IMR-90 (cell line): ENCODE measurements around the gene ETV4. TPM values are rescaled to one million over a fixed set of nuclear protein-coding genes. Genes with fewer than 3 reads are reported as not detected.

Experiments
- ATAC-seq: fragments of 200-7000 bp; cut with Tn5 transposase; 2 replicates; pipeline ENCODE4 v1.9.1; 2020; ENCODE audit warnings: low read depth, mild to moderate bottlenecking, moderate library complexity
- BruUV-seq: library from RNA; stranded (reverse); fragments of 400-500 nt; replicated peaks from 2 replicates; lab custom pipeline; 2021; lab: Mats Ljungman, UMichigan
- CTCF ChIA-PET: fragments of 300-600 bp; formaldehyde crosslinking; extraction: SDS; loops from one replicate; lab custom pipeline; 2021; ENCODE audit warnings: antibody characterized with exemption; lab: Yijun Ruan, JAX
- POLR2A ChIA-PET: fragments of 300-600 bp; sonication (Branson Sonifier 250); formaldehyde crosslinking; loops from one replicate; lab custom pipeline; 2022; ENCODE audit warnings: antibody characterized with exemption; ENCODE audit not compliant: unreplicated experiment; lab: Charles Lee
- DNase-seq: peaks from one replicate; pipeline ENCODE4 v3.0.0; 2013
- H2AFZ ChIP-seq: replicated peaks from 2 replicates; pipeline ENCODE3; 2013; ENCODE audit warnings: low read length, mild to moderate bottlenecking; ENCODE audit not compliant: poor library complexity
- H2AK5ac ChIP-seq: 2 replicates; pipeline ENCODE4 v1.6.1; 2013; ENCODE audit warnings: low read depth, low read length, inconsistent platforms
- H2AK9ac ChIP-seq: replicated peaks from 2 replicates; pipeline ENCODE3; 2013; ENCODE audit warnings: mild to moderate bottlenecking, low read depth, low read length, moderate library complexity; ENCODE audit not compliant: poor library complexity
- H2BK120ac ChIP-seq: 2 replicates; pipeline ENCODE4 v1.6.1; 2013; ENCODE audit warnings: low read depth, low read length, inconsistent platforms
- H2BK15ac ChIP-seq: 3 replicates; pipeline ENCODE4 v1.6.1; 2013; ENCODE audit warnings: low read depth, low read length, inconsistent platforms
- H2BK20ac ChIP-seq: 2 replicates; pipeline ENCODE4 v1.6.1; 2013; ENCODE audit warnings: low read depth, mild to moderate bottlenecking, inconsistent platforms, low read length, moderate library complexity
- H2BK5ac ChIP-seq: 2 replicates; pipeline ENCODE4 v1.6.1; 2013; ENCODE audit warnings: mild to moderate bottlenecking, low read depth, low read length, inconsistent platforms; ENCODE audit not compliant: poor library complexity, severe bottlenecking
- H3K14ac ChIP-seq: replicated peaks from 2 replicates; pipeline ENCODE4 v1.6.1; 2013; ENCODE audit warnings: low read depth, low read length, inconsistent platforms
- H3K18ac ChIP-seq: 2 replicates; pipeline ENCODE4 v1.6.1; 2013; ENCODE audit warnings: low read depth, low read length, control low read depth
- H3K23ac ChIP-seq: 2 replicates; pipeline ENCODE4 v1.6.1; 2013; ENCODE audit warnings: low read depth, low read length, inconsistent platforms
- H3K27ac ChIP-seq: 2 replicates; pipeline ENCODE4 v1.5.1; 2013; ENCODE audit warnings: mild to moderate bottlenecking, control low read depth, low read length; ENCODE audit not compliant: insufficient read depth
- H3K27me3 ChIP-seq: 2 replicates; pipeline ENCODE4 v1.6.1; 2013; ENCODE audit warnings: low read length; ENCODE audit not compliant: control insufficient read depth, insufficient read depth
- H3K36me3 ChIP-seq: 2 replicates; pipeline ENCODE4 v1.6.1; 2013; ENCODE audit warnings: low read length, mixed read lengths; ENCODE audit not compliant: control insufficient read depth, insufficient read depth
- H3K4ac ChIP-seq: 2 replicates; pipeline ENCODE4 v1.6.1; 2013; ENCODE audit warnings: low read depth, low read length, inconsistent platforms
- H3K4me1 ChIP-seq: 2 replicates; pipeline ENCODE4 v1.6.1; 2013; ENCODE audit warnings: low read length, mixed read lengths; ENCODE audit not compliant: control insufficient read depth, insufficient read depth
- H3K4me2 ChIP-seq: 2 replicates; pipeline ENCODE4 v1.6.1; 2013; ENCODE audit warnings: low read depth, mild to moderate bottlenecking, control low read depth, low read length, moderate library complexity
- H3K4me3 ChIP-seq: 2 replicates; pipeline ENCODE4 v1.5.1; 2013; ENCODE audit warnings: low read depth, mild to moderate bottlenecking, control low read depth, low read length, moderate library complexity; ENCODE audit not compliant: insufficient read depth
- H3K56ac ChIP-seq: 2 replicates; pipeline ENCODE4 v1.6.1; 2013; ENCODE audit warnings: low read length, inconsistent platforms; ENCODE audit not compliant: insufficient read depth; ENCODE audit errors: extremely low read depth
- H3K79me1 ChIP-seq, 2 experiments: 2 replicates each; pipeline ENCODE4 v1.6.1; 2013; ENCODE audit warnings: low read length in 2 of 2, inconsistent platforms in 1 of 2, low read depth in 1 of 2
- H3K9ac ChIP-seq: 2 replicates; pipeline ENCODE4 v1.6.1; 2013; ENCODE audit warnings: low read depth, low read length, control low read depth
- H3K9me1 ChIP-seq: 2 replicates; pipeline ENCODE4 v1.6.1; 2013; ENCODE audit warnings: low read length, inconsistent platforms; ENCODE audit not compliant: insufficient read depth
- H3K9me3 ChIP-seq: 2 replicates; pipeline ENCODE4 v1.6.1; 2013; ENCODE audit warnings: low read length; ENCODE audit not compliant: control insufficient read depth, insufficient read depth
- H4K20me1 ChIP-seq: 2 replicates; pipeline ENCODE4 v1.6.1; 2013; ENCODE audit warnings: low read length, inconsistent platforms; ENCODE audit not compliant: insufficient read depth
- H4K5ac ChIP-seq: 2 replicates; pipeline ENCODE4 v1.6.1; 2013; ENCODE audit warnings: mild to moderate bottlenecking, low read depth, low read length, control low read depth
- H4K8ac ChIP-seq, 2 experiments: 2 replicates each; pipeline ENCODE4 v1.6.1; 2013; ENCODE audit warnings: low read depth in 2 of 2, low read length in 2 of 2, control low read depth in 1 of 2, inconsistent platforms in 1 of 2
- H4K91ac ChIP-seq: 2 replicates; pipeline ENCODE4 v1.6.1; 2013; ENCODE audit warnings: low read depth, low read length, inconsistent platforms; ENCODE audit not compliant: insufficient read depth
- BHLHE40 ChIP-seq: fragments of 150-350 bp; IDR thresholded peaks from 2 replicates; pipeline ENCODE4 v1.6.1; 2016; ENCODE audit warnings: mild to moderate bottlenecking, low read depth, low read length
- CEBPB ChIP-seq: IDR thresholded peaks from 2 replicates; pipeline ENCODE4 v1.6.1; 2012; ENCODE audit warnings: low read depth, low read length, improper control_type of control experiment
- CHD1 ChIP-seq: IDR thresholded peaks from 2 replicates; pipeline ENCODE4 v1.6.1; 2012; ENCODE audit warnings: low read depth, low read length, improper control_type of control experiment
- ELK1 ChIP-seq: fragments of 150-350 bp; IDR thresholded peaks from 2 replicates; pipeline ENCODE4 v1.6.1; 2016; ENCODE audit warnings: low read depth, mild to moderate bottlenecking, low read length, moderate library complexity, borderline replicate concordance
- FOS ChIP-seq: fragments of 150-350 bp; IDR thresholded peaks from 2 replicates; pipeline ENCODE4 v1.6.1; 2016; ENCODE audit warnings: low read depth, low read length
- MAFK ChIP-seq: IDR thresholded peaks from 2 replicates; pipeline ENCODE4 v1.6.1; 2012; ENCODE audit warnings: low read depth, low read length, improper control_type of control experiment
- MAZ ChIP-seq: IDR thresholded peaks from 2 replicates; pipeline ENCODE4 v1.6.1; 2012; ENCODE audit warnings: low read depth, mild to moderate bottlenecking, low read length, improper control_type of control experiment, moderate library complexity, borderline replicate concordance
- MXI1 ChIP-seq: IDR thresholded peaks from 2 replicates; pipeline ENCODE4 v1.6.1; 2012; ENCODE audit warnings: low read depth, mild to moderate bottlenecking, low read length, moderate library complexity, borderline replicate concordance
- NFE2L2 ChIP-seq: fragments of 150-350 bp; IDR thresholded peaks from 2 replicates; pipeline ENCODE4 v1.6.1; 2016; ENCODE audit warnings: low read depth, mild to moderate bottlenecking, low read length
- POLR2A ChIP-seq: IDR thresholded peaks from 2 replicates; pipeline ENCODE4 v1.6.1; 2012; ENCODE audit warnings: mild to moderate bottlenecking, low read depth, low read length
- RAD21 ChIP-seq: IDR thresholded peaks from 2 replicates; pipeline ENCODE4 v1.6.1; 2012; ENCODE audit warnings: low read length, improper control_type of control experiment
- RCOR1 ChIP-seq: IDR thresholded peaks from 2 replicates; pipeline ENCODE4 v1.6.1; 2012; ENCODE audit warnings: mild to moderate bottlenecking, low read length, improper control_type of control experiment; ENCODE audit not compliant: insufficient replicate concordance
- RFX5 ChIP-seq: IDR thresholded peaks from 2 replicates; pipeline ENCODE4 v1.8.0; 2012; ENCODE audit warnings: low read depth, mild to moderate bottlenecking, low read length, moderate library complexity
- SMC3 ChIP-seq: fragments of 150-350 bp; IDR thresholded peaks from 2 replicates; pipeline ENCODE4 v1.6.1; 2016; ENCODE audit warnings: low read depth, mild to moderate bottlenecking, antibody characterized with exemption, low read length, moderate library complexity
- WGBS, 2 experiments: methylation state at CpG; one replicate each; pipeline versions ENCODE4 v1.1.5 to v1.1.7; 2013; ENCODE audit warnings: missing lambda C conversion rate in 2 of 2; ENCODE audit not compliant: insufficient read length in 1 of 2; ENCODE audit errors: extremely low coverage in 2 of 2; 5-methylcytosine and 5-hydroxymethylcytosine counted together
- dilution Hi-C: fragments of 300-500 bp; cut with HindIII; formaldehyde crosslinking; loops from one replicate; pipeline ENCODE4 v1.14.3; 2018; ENCODE audit warnings: low sequenced_read_pairs; ENCODE audit not compliant: unreplicated experiment
- in situ Hi-C: fragments of 300-500 bp; cut with MboI; formaldehyde crosslinking; loops from 3 replicates; pipeline ENCODE4 v1.14.3; 2019; ENCODE audit warnings: low sequenced_read_pairs, inconsistent platforms, mixed read lengths
- intact Hi-C: fragments of 100-400 bp; cut with micrococcal nuclease; formaldehyde crosslinking; loops from 2 replicates; pipeline ENCODE4 v1.10.0; 2022
- polyA plus RNA-seq, 3 experiments: library from polyadenylated mRNA; depleted of rRNA; stranded (reverse); fragments of >200 nt; gene quantifications; 2 replicates each; pipeline ENCODE4 v1.2.3, GENCODE V29; 2012; ENCODE audit warnings: low replicate concordance in 1 of 3
- total RNA-seq: library from RNA; depleted of rRNA; stranded (reverse); fragments of >200 nt; gene quantifications from 2 replicates; pipeline ENCODE4 v1.2.3, GENCODE V29; 2012
- TF ChIP-seq, protein P1 (sequence below): fragments of 150-350 bp; IDR thresholded peaks from 2 replicates; pipeline ENCODE4 v1.6.1; 2017; ENCODE audit warnings: mild to moderate bottlenecking, antibody characterized with exemption, low read length, low read depth
- TF ChIP-seq, protein P2 (sequence below): conservative IDR thresholded peaks from 2 replicates; pipeline ENCODE4 v1.5.1; 2012; ENCODE audit warnings: mild to moderate bottlenecking, low read depth, low read length, improper control_type of control experiment

ETV4 gene
- total and polyA plus RNA-seq, 2 of the 4 experiments (the other 2 are of a cell fraction), result 4.3 to 13.2 TPM

DNA sequence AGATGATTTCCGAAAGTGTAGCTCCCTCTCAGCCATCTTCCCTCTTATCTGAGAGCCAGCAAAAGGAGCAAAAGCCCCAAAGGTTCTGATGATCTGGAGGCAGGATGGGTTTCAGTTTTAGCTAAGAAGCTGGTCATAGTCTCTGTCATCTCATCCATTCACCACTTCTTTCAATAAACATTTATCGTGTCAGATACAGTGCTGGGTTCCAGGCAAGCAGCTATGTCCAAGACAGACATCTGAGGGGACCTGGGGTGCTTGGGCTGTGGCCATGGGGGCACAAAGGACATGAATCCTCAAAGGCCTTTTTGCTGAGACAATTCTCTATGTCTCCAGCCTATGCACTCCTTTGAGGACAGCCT is 1.0 kb upstream of the ETV4 start:
- H2BK15ac ChIP-seq, result no peak overlapping the region
- TF ChIP-seq, protein P1, sequence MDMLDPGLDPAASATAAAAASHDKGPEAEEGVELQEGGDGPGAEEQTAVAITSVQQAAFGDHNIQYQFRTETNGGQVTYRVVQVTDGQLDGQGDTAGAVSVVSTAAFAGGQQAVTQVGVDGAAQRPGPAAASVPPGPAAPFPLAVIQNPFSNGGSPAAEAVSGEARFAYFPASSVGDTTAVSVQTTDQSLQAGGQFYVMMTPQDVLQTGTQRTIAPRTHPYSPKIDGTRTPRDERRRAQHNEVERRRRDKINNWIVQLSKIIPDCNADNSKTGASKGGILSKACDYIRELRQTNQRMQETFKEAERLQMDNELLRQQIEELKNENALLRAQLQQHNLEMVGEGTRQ, result no peak
- no peak for TF ChIP-seq NFE2L2
- TF ChIP-seq MAFK, result no peak
- no peak for TF ChIP-seq CEBPB
- no peak for TF ChIP-seq SMC3
- TF ChIP-seq RFX5, result no peak
- no peak for TF ChIP-seq ELK1
- TF ChIP-seq MXI1, result no peak
- no peak for TF ChIP-seq MAZ
- TF ChIP-seq BHLHE40, result no peak
- TF ChIP-seq, protein P2, sequence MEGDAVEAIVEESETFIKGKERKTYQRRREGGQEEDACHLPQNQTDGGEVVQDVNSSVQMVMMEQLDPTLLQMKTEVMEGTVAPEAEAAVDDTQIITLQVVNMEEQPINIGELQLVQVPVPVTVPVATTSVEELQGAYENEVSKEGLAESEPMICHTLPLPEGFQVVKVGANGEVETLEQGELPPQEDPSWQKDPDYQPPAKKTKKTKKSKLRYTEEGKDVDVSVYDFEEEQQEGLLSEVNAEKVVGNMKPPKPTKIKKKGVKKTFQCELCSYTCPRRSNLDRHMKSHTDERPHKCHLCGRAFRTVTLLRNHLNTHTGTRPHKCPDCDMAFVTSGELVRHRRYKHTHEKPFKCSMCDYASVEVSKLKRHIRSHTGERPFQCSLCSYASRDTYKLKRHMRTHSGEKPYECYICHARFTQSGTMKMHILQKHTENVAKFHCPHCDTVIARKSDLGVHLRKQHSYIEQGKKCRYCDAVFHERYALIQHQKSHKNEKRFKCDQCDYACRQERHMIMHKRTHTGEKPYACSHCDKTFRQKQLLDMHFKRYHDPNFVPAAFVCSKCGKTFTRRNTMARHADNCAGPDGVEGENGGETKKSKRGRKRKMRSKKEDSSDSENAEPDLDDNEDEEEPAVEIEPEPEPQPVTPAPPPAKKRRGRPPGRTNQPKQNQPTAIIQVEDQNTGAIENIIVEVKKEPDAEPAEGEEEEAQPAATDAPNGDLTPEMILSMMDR, result no peak
- TF ChIP-seq POLR2A, result no peak
- TF ChIP-seq FOS, result no peak
- TF ChIP-seq RAD21, result no peak
- TF ChIP-seq RCOR1, result no peak
- TF ChIP-seq CHD1, result no peak
- in situ Hi-C loops (no loop called here), dilution Hi-C loops (no loop called here), intact Hi-C loops (no loop called here)
- ChIA-PET CTCF (no interaction called here), POLR2A (interaction anchor here (1.0 kb wide), 1 partner anchor 187 kb away, joined by 3 read pairs; no protein-coding TSS in a partner anchor)
- H3K18ac ChIP-seq, result no peak overlapping the region
- H3K4me3 ChIP-seq, result no peak overlapping the region
- peaks cover 3% of the 10 kb centered on the region; the same call in 1 of the 2 replicates for H3K9me1 ChIP-seq
- H3K56ac ChIP-seq, result no peak overlapping the region
- H2AFZ ChIP-seq, result no peak overlapping the region
- H3K79me1 ChIP-seq, result peaks cover 2 to 28% of the 10 kb centered on the region in 2 experiments; a peak in 3 of 4 replicates
- no CpG with 5 or more reads among the region's 2 CpGs for WGBS, 2 experiments
- H3K27me3 ChIP-seq, result no peaks in the 10 kb centered on the region
- H4K20me1 ChIP-seq, result no peaks in the 10 kb centered on the region
- H2AK5ac ChIP-seq, result no peak overlapping the region
- no peak overlapping the region for H4K91ac ChIP-seq
- H3K23ac ChIP-seq, result no peak overlapping the region
- ATAC-seq (no peak), DNase-seq (no peak)
- H3K9me3 ChIP-seq, result no peaks in the 10 kb centered on the region
- no peak overlapping the region for H2BK120ac ChIP-seq
- H3K4me1 ChIP-seq, result peaks cover 13% of the 10 kb centered on the region
- no peak overlapping the region for H3K4ac ChIP-seq
- no peak overlapping the region for H4K5ac ChIP-seq
- H2BK20ac ChIP-seq, result no peak overlapping the region
- H2BK5ac ChIP-seq, result no peak overlapping the region
- H3K4me2 ChIP-seq, result no peak overlapping the region
- H3K9ac ChIP-seq, result no peak overlapping the region
- no peak overlapping the region for H3K27ac ChIP-seq
- no TSS peak for BruUV-seq
- H3K14ac ChIP-seq, result no peak overlapping the region
- peak overlapping the region in 1 of 2 experiments; percentile 5; a peak in 1 of 4 replicates for H4K8ac ChIP-seq
- no peak overlapping the region for H2AK9ac ChIP-seq
- no peaks in the 10 kb centered on the region for H3K36me3 ChIP-seq
